ENCODE results near the gene GRIK3.
"Not testable (repeated sequence)": the region's sequence is repeated elsewhere in the genome, so short reads cannot be mapped to it uniquely, and the experiment has no call there.

The GRIK3 gene

GRCh38 chr1:36934061-36934460 is 100.3 kb downstream of the GRIK3 start:
- DNase-seq = no peak

- no peak for DNase-seq
Observed at GRCh38 chr1:36927826-36928225, 106.5 kb downstream of the GRIK3 start.

GRCh38 chr1:36925251-36925650 is 109.1 kb downstream of the GRIK3 start:
- no peak for DNase-seq

GRCh38 chr1:36924282-36924811 is 110.0 kb downstream of the GRIK3 start:
- DNase-seq = peak; percentile 8

GRCh38 chr1:36922593-36923426 is 111.5 kb downstream of the GRIK3 start:
- DNase-seq = no peak

GRCh38 chr1:36922071-36922470 is 112.2 kb downstream of the GRIK3 start:
- no peak for DNase-seq

GRCh38 chr1:36920801-36921405 is 113.4 kb downstream of the GRIK3 start:
- DNase-seq = no peak

- no peak for DNase-seq
Observed at GRCh38 chr1:36920371-36920770, 113.9 kb downstream of the GRIK3 start.

GRCh38 chr1:36919491-36920145 is 114.7 kb downstream of the GRIK3 start:
- DNase-seq = no peak

- no peak for DNase-seq
Observed at GRCh38 chr1:36918604-36919003, 115.7 kb downstream of the GRIK3 start.

GRCh38 chr1:36916542-36916941 is 117.8 kb downstream of the GRIK3 start:
- not testable (repeated sequence) for DNase-seq

- no peak for DNase-seq
Observed at GRCh38 chr1:36913484-36914060, 120.7 kb downstream of the GRIK3 start.

GRCh38 chr1:36913016-36913415 is 121.3 kb downstream of the GRIK3 start:
- DNase-seq = no peak

- no peak for DNase-seq
Observed at GRCh38 chr1:36912365-36912865, 121.9 kb downstream of the GRIK3 start.

GRCh38 chr1:36911561-36912364 is 122.6 kb downstream of the GRIK3 start:
- no peak for DNase-seq

GRCh38 chr1:36910886-36911540 is 123.3 kb downstream of the GRIK3 start:
- DNase-seq = no peak

- no peak for DNase-seq
Observed at GRCh38 chr1:36909946-36910725, 124.2 kb downstream of the GRIK3 start.

GRCh38 chr1:36909359-36909758 is 125.0 kb downstream of the GRIK3 start:
- DNase-seq = not testable (repeated sequence)

- no peak for DNase-seq
Observed at GRCh38 chr1:36908096-36908495, 126.2 kb downstream of the GRIK3 start.

GRCh38 chr1:36906555-36906954 is 127.8 kb downstream of the GRIK3 start:
- no peak for DNase-seq

GRCh38 chr1:36905941-36906340 is 128.4 kb downstream of the GRIK3 start:
- no peak for DNase-seq

All from stimulated activated CD4-positive, alpha-beta T cell treated with anti-CD3 and anti-CD28 coated beads, Interleukin-12 subunit alpha, Interleukin-12 subunit beta, amount 100 ng/mL, for 4 hours (primary cell).